Measurements from ENCODE around the gene ISLR2. TPM values are rescaled to one million over a fixed set of nuclear protein-coding genes. Genes with fewer than 3 reads are reported as not detected.

Gene ISLR2
- total RNA-seq, 1 donor from 2014 or later, result 6.1 TPM

DNA sequence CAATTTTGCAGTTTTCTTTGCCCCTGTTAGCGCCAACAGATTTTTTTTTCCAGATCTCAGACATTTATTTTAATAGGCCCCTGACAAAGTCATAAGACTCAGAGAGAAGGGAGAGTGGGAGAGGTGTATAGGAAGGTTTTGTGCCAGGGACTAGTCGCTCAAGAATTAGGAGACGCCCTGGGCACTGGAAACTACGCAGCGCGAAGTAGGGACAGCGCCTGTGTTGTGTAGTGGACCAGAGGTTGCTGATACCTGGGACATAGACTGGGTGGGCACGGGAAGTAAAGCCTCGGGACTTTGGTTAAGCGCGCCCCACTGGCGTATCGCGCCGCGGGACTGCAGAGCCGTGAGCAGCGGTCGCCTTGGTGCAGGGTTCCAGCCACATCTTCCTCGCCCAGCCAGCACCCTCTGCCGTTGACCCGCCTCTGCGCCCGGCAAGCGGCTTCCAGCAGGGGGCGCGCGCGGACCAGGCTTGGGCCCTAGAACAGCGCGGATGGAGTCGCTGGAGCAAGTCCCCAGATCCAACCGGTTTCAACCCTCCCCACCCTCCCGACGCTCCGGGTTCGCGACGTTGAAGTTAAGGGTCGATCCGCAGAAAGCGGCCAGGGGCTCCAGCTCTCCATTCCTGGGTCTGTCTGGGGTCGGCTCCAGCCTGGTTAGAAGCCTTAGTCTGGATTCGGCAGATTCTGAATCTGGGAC, 3.0 kb upstream of the ISLR2 start:
- Mint-ChIP-seq H3K4me1 (ENCODE audit: unreplicated experiment) (peaks cover 34% of the 10 kb centered on the region), H3K4me3 (ENCODE audit: unreplicated experiment) (peak overlapping the region; percentile 66), H3K9me3 (ENCODE audit: unreplicated experiment) (no peaks in the 10 kb centered on the region), H3K36me3 (ENCODE audit: unreplicated experiment) (peaks cover 6% of the 10 kb centered on the region), H3K27me3 (ENCODE audit: unreplicated experiment) (peaks cover 47% of the 10 kb centered on the region), H3K27ac (ENCODE audit: unreplicated experiment) (peak overlapping the region; percentile 70)
- TF ChIP-seq, protein P1, sequence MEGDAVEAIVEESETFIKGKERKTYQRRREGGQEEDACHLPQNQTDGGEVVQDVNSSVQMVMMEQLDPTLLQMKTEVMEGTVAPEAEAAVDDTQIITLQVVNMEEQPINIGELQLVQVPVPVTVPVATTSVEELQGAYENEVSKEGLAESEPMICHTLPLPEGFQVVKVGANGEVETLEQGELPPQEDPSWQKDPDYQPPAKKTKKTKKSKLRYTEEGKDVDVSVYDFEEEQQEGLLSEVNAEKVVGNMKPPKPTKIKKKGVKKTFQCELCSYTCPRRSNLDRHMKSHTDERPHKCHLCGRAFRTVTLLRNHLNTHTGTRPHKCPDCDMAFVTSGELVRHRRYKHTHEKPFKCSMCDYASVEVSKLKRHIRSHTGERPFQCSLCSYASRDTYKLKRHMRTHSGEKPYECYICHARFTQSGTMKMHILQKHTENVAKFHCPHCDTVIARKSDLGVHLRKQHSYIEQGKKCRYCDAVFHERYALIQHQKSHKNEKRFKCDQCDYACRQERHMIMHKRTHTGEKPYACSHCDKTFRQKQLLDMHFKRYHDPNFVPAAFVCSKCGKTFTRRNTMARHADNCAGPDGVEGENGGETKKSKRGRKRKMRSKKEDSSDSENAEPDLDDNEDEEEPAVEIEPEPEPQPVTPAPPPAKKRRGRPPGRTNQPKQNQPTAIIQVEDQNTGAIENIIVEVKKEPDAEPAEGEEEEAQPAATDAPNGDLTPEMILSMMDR (IDR thresholded peaks at IDR 0.05), result peak; percentile 100
- DNase-seq (ENCODE audit: extremely low spot score, unreplicated experiment), result peak; percentile 98

GRCh38 chr15:74127954-74128784, 2.2 kb upstream of the ISLR2 start:
- Mint-ChIP-seq H3K4me1 (ENCODE audit: unreplicated experiment) (peaks cover 34% of the 10 kb centered on the region), H3K27me3 (ENCODE audit: unreplicated experiment) (peaks cover 41% of the 10 kb centered on the region), H3K27ac (ENCODE audit: unreplicated experiment) (peak overlapping the region; percentile 70), H3K36me3 (ENCODE audit: unreplicated experiment) (peaks cover 7% of the 10 kb centered on the region), H3K4me3 (ENCODE audit: unreplicated experiment) (peak overlapping the region; percentile 66), H3K9me3 (ENCODE audit: unreplicated experiment) (no peaks in the 10 kb centered on the region)
- no peak for DNase-seq (ENCODE audit: extremely low spot score, unreplicated experiment)
- TF ChIP-seq, protein P1 (IDR thresholded peaks at IDR 0.05), result no peak

DNA sequence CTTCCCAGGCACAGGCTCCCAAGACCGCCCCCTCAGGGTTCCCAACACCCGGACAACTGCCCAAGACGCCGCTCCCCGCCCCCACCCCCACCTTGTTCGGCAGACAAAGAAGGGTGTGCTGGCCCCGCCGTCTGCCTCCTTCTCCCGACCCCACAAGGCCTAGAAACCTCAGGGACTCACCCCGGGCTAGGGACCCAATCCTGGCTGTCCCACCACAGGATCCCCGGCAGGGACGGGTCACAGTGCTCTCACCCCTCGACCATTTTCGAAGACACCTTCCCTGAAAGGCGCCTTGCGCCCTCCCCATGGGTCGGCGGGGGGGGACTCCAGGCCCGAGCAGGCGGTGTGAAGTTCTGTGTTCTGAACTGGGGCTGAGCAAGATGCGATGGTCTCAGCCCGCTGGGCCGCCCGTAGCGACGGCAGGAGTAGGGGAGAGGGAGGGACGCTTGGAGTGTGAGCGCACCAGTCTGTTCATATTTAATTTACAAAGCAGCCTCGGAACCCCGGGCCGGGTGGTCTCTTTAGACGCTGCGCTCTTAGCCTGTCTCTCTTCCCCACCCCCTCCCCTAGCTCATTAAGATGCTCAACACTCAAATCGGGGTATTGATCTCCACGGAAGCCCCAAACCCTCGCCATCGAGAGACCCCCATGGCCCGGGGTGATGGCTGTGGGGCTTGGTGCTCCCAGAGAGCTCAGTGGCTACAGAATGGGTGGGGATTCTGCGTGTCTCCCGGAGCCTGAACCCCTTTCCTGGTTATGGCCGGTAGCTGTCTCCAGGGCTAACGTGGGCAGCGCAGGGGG, 1.4 kb upstream of the ISLR2 start:
- TF ChIP-seq, protein P1 (IDR thresholded peaks at IDR 0.05), result no peak
- peak overlapping the region; percentile 57 for H3K27ac Mint-ChIP-seq (ENCODE audit: unreplicated experiment)
- H3K27me3 Mint-ChIP-seq (ENCODE audit: unreplicated experiment), result peaks cover 35% of the 10 kb centered on the region
- H3K9me3 Mint-ChIP-seq (ENCODE audit: unreplicated experiment), result no peaks in the 10 kb centered on the region
- H3K4me1 Mint-ChIP-seq (ENCODE audit: unreplicated experiment), result peaks cover 34% of the 10 kb centered on the region
- H3K36me3 Mint-ChIP-seq (ENCODE audit: unreplicated experiment), result peaks cover 7% of the 10 kb centered on the region
- H3K4me3 Mint-ChIP-seq (ENCODE audit: unreplicated experiment), result peak overlapping the region; percentile 73
- no peak for DNase-seq (ENCODE audit: extremely low spot score, unreplicated experiment)

GRCh38 chr15:74129586-74130154, 716 bp upstream of the ISLR2 start:
- peak overlapping the region; percentile 57 for H3K27ac Mint-ChIP-seq (ENCODE audit: unreplicated experiment)
- TF ChIP-seq, protein P1 (IDR thresholded peaks at IDR 0.05), result no peak
- DNase-seq (ENCODE audit: extremely low spot score, unreplicated experiment), result no peak
- no peaks in the 10 kb centered on the region for H3K9me3 Mint-ChIP-seq (ENCODE audit: unreplicated experiment)
- H3K27me3 Mint-ChIP-seq (ENCODE audit: unreplicated experiment), result peaks cover 35% of the 10 kb centered on the region
- H3K4me1 Mint-ChIP-seq (ENCODE audit: unreplicated experiment), result peaks cover 34% of the 10 kb centered on the region
- H3K4me3 Mint-ChIP-seq (ENCODE audit: unreplicated experiment), result peak overlapping the region; percentile 73
- H3K36me3 Mint-ChIP-seq (ENCODE audit: unreplicated experiment), result peaks cover 7% of the 10 kb centered on the region

All from osteocyte (in vitro differentiated cells).